Measurements from ENCODE around the gene BAIAP3. TPM values are rescaled to one million over a fixed set of nuclear protein-coding genes. Genes with fewer than 3 reads are reported as not detected.

The BAIAP3 gene
- polyA plus RNA-seq, 1 experiment, result 0.19 TPM

DNA sequence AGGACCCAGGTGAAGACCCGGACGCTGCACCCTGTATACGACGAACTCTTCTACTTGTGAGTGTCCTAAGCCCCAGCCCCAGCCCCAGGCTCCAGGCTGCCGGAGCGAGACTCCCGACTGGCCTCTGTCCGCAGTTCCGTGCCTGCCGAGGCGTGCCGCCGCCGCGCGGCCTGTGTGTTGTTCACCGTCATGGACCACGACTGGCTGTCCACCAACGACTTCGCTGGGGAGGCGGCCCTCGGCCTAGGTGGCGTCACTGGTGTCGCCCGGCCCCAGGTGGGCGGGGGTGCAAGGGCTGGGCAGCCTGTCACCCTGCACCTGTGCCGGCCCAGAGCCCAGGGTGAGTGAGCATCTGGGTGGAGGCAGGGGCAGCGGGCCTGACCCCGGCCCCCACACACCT is 14.5 kb downstream of the BAIAP3 start:
- POLR2A ChIA-PET, result no interaction called here
- TF ChIP-seq CTCF (IDR thresholded peaks at IDR 0.05; ENCODE audit: low read depth, low read length), result no peak
- no peak overlapping the region for H3K4me3 ChIP-seq (ENCODE audit: low read depth, low read length)
- H3K27ac ChIP-seq (ENCODE audit: low read depth, low read length), result no peak overlapping the region
- CTCF ChIA-PET, result no interaction called here
- no peak for DNase-seq (ENCODE audit: low read depth, low spot score)
- H3K27me3 ChIP-seq (ENCODE audit: control insufficient read depth, insufficient read depth, low read length), result no peaks in the 10 kb centered on the region
- H3K9me3 ChIP-seq (ENCODE audit: control insufficient read depth, insufficient read depth, low read length), result peaks cover 3% of the 10 kb centered on the region; the same call in 1 of the 2 replicates

DNA sequence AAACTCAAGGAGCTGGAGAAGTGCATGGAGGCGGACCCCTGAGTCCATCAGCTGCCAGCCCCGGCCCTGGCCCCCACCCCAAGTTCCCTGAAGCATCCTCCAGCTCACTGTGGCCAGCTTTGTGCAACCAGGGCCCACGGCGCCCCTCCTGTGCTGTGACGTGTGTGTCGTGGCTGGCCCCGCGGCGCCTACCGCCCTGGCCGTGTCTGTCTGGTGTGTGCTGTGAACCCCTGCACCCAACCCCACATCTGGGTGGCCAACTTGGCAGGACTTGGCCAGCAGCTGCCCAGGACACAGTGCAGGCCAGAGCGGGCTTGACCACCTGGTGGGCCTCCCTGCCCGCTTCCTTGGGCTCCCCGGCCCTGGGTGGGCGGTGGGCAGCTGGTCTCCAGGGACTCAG is 15.0 kb downstream of the BAIAP3 start:
- H3K27me3 ChIP-seq (ENCODE audit: control insufficient read depth, insufficient read depth, low read length), result no peaks in the 10 kb centered on the region
- POLR2A ChIA-PET, result no interaction called here
- no peak overlapping the region for H3K27ac ChIP-seq (ENCODE audit: low read depth, low read length)
- peaks cover 3% of the 10 kb centered on the region; the same call in 1 of the 2 replicates for H3K9me3 ChIP-seq (ENCODE audit: control insufficient read depth, insufficient read depth, low read length)
- CTCF ChIA-PET, result no interaction called here
- no peak overlapping the region for H3K4me3 ChIP-seq (ENCODE audit: low read depth, low read length)
- TF ChIP-seq CTCF (IDR thresholded peaks at IDR 0.05; ENCODE audit: low read depth, low read length), result no peak
- DNase-seq (ENCODE audit: low read depth, low spot score), result no peak

DNA sequence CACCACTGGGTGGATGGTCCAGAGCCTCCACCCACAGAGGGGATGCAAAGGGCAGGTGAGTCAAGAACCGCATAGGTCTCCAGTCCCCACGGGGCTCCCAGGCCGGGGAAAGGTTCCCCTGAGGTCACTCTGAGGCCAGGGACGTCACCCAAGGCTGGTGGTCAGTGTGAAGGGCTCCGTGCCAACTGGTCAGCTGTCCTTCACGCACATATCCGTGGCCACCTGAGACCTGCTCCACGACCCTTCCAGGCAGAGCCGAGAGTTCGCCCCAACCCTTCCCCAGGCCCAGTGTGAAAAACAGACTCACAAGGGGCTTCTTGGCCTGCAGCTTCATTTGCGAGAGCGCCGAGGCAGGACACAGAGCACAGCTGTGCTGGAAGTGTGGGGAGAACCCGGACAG is 15.5 kb downstream of the BAIAP3 start:
- CTCF ChIA-PET, result no interaction called here
- Histone ChIP-seq H3K9me3 (ENCODE audit: control insufficient read depth, insufficient read depth, low read length) (peaks cover 3% of the 10 kb centered on the region; the same call in 1 of the 2 replicates), H3K4me3 (ENCODE audit: low read depth, low read length) (no peak overlapping the region), H3K27ac (ENCODE audit: low read depth, low read length) (no peak overlapping the region), H3K27me3 (ENCODE audit: control insufficient read depth, insufficient read depth, low read length) (no peaks in the 10 kb centered on the region)
- POLR2A ChIA-PET, result no interaction called here
- no peak for DNase-seq (ENCODE audit: low read depth, low spot score)
- no peak for TF ChIP-seq CTCF (IDR thresholded peaks at IDR 0.05; ENCODE audit: low read depth, low read length)

- no peak for DNase-seq (ENCODE audit: low read depth, low spot score)
- CTCF ChIA-PET, result no interaction called here
- POLR2A ChIA-PET, result no interaction called here
- no peak for TF ChIP-seq CTCF (IDR thresholded peaks at IDR 0.05; ENCODE audit: low read depth, low read length)
- no peak overlapping the region for H3K27ac ChIP-seq (ENCODE audit: low read depth, low read length)
- no peaks in the 10 kb centered on the region for H3K27me3 ChIP-seq (ENCODE audit: control insufficient read depth, insufficient read depth, low read length)
- no peak overlapping the region for H3K4me3 ChIP-seq (ENCODE audit: low read depth, low read length)
- H3K9me3 ChIP-seq (ENCODE audit: control insufficient read depth, insufficient read depth, low read length), result peaks cover 3% of the 10 kb centered on the region; the same call in 1 of the 2 replicates
Measured at GRCh38 chr16:1349351-1349750, 15.9 kb downstream of the BAIAP3 start.

GRCh38 chr16:1349951-1350350 is 16.5 kb downstream of the BAIAP3 start:
- CTCF ChIA-PET, result no interaction called here
- peaks cover 3% of the 10 kb centered on the region; the same call in 1 of the 2 replicates for H3K9me3 ChIP-seq (ENCODE audit: control insufficient read depth, insufficient read depth, low read length)
- TF ChIP-seq CTCF (IDR thresholded peaks at IDR 0.05; ENCODE audit: low read depth, low read length), result no peak
- H3K4me3 ChIP-seq (ENCODE audit: low read depth, low read length), result no peak overlapping the region
- no peak overlapping the region for H3K27ac ChIP-seq (ENCODE audit: low read depth, low read length)
- POLR2A ChIA-PET, result no interaction called here
- no peaks in the 10 kb centered on the region for H3K27me3 ChIP-seq (ENCODE audit: control insufficient read depth, insufficient read depth, low read length)
- DNase-seq (ENCODE audit: low read depth, low spot score), result no peak
